GM23248 (cell line): Measurements from ENCODE around the gene SND1.

Experiments
- EZH2 ChIP-seq: fragments of 200-600 bp; sonication (generic); IDR thresholded peaks from 2 replicates; pipeline ENCODE4 v1.6.1; 2018; ENCODE audit warnings: antibody characterized with exemption, mild to moderate bottlenecking; ENCODE audit not compliant: insufficient read depth, poor library complexity, severe bottlenecking
- EZH2phosphoT487 ChIP-seq: fragments of 200-600 bp; sonication (generic); IDR thresholded peaks from 2 replicates; pipeline ENCODE4 v1.6.1; 2018; ENCODE audit warnings: antibody characterized with exemption, moderate library complexity, mild to moderate bottlenecking, low read depth; ENCODE audit not compliant: insufficient read depth

- TF ChIP-seq EZH2phosphoT487: no peak
- TF ChIP-seq EZH2: no peak
Observed at GRCh38 chr7:128037880-128038619, 386.1 kb downstream of the SND1 start.
